Neural cell (in vitro differentiated cells): ENCODE results near the gene TMEM50A. TPM values are rescaled to one million over a fixed set of nuclear protein-coding genes. Genes with fewer than 3 reads are reported as not detected.

Experiments used
- H2AFZ ChIP-seq: fragments of 200-600, 300-800 bp; sonication (generic), shearing (Covaris generic); 2 replicates; pipeline ENCODE4 v1.6.0; 2014; ENCODE audit warnings: low read depth, mild to moderate bottlenecking, antibody characterized with exemption, low read length, moderate library complexity
- H3F3A ChIP-seq: fragments of 200-600 bp; shearing (Covaris generic); 2 replicates; pipeline ENCODE4 v1.6.1; 2016; ENCODE audit warnings: mild to moderate bottlenecking, moderate library complexity, mixed read lengths, antibody characterized with exemption, low read length; ENCODE audit not compliant: insufficient read depth, poor library complexity, severe bottlenecking
- H3K27ac ChIP-seq: fragments of 200-600, 300-800 bp; sonication (generic), shearing (Covaris generic); 2 replicates; pipeline ENCODE4 v1.5.1; 2014; ENCODE audit warnings: mild to moderate bottlenecking, low read length, moderate library complexity
- H3K27me3 ChIP-seq: fragments of 300-800, 200-600 bp; sonication (generic), shearing (Covaris generic); 2 replicates; pipeline ENCODE4 v1.6.0; 2014; ENCODE audit warnings: mild to moderate bottlenecking, low read depth, low read length, moderate library complexity; ENCODE audit not compliant: insufficient read depth
- H3K36me3 ChIP-seq: fragments of 300-800, 200-600 bp; sonication (generic), shearing (Covaris generic); 2 replicates; pipeline ENCODE4 v1.5.1; 2014; ENCODE audit warnings: mild to moderate bottlenecking, antibody characterized with exemption, low read length, moderate library complexity; ENCODE audit not compliant: insufficient read depth
- H3K4me2 ChIP-seq: fragments of 300-800, 200-600 bp; sonication (generic), shearing (Covaris generic); 2 replicates; pipeline ENCODE4 v1.6.0; 2014; ENCODE audit warnings: mild to moderate bottlenecking, low read length
- H3K4me3 ChIP-seq: fragments of 300-800, 200-600 bp; sonication (generic), shearing (Covaris generic); 2 replicates; pipeline ENCODE4 v1.5.1; 2014; ENCODE audit warnings: mild to moderate bottlenecking, low read length, moderate library complexity
- H3K79me2 ChIP-seq: fragments of 200-600 bp; shearing (Covaris generic); replicated peaks from 2 replicates; pipeline ENCODE4 v1.6.0; 2014; ENCODE audit warnings: mild to moderate bottlenecking, low read length, moderate library complexity; ENCODE audit not compliant: insufficient read depth
- H3K9ac ChIP-seq: fragments of 300-800, 200-600 bp; sonication (generic), shearing (Covaris generic); 2 replicates; pipeline ENCODE4 v1.6.1; 2016; ENCODE audit warnings: mild to moderate bottlenecking, low read length, mixed read lengths
- H3K9me2 ChIP-seq: fragments of 200-600 bp; shearing (Covaris generic); 2 replicates; pipeline ENCODE4 v1.6.1; 2016; ENCODE audit warnings: mild to moderate bottlenecking, low read length, mixed read lengths; ENCODE audit not compliant: insufficient read depth
- H3K9me3 ChIP-seq: fragments of 200-600, 300-800 bp; sonication (generic), shearing (Covaris generic); 2 replicates; pipeline ENCODE4 v1.6.1; 2016; ENCODE audit warnings: mild to moderate bottlenecking, mixed run types, low read length, moderate library complexity, mixed read lengths
- H4K20me1 ChIP-seq: fragments of 200-600 bp; shearing (Covaris generic); 2 replicates; pipeline ENCODE4 v1.6.1; 2016; ENCODE audit warnings: mild to moderate bottlenecking, mixed run types; ENCODE audit not compliant: insufficient read depth
- EP300 ChIP-seq: fragments of 450-650 bp; conservative IDR thresholded peaks from 2 replicates; pipeline ENCODE4 v1.6.1; 2014; ENCODE audit warnings: antibody characterized with exemption, mild to moderate bottlenecking, moderate library complexity; ENCODE audit not compliant: poor library complexity, severe bottlenecking
- EZH2 ChIP-seq: fragments of 200-600, 300-800 bp; shearing (Covaris generic), sonication (generic); IDR thresholded peaks from 2 replicates; pipeline ENCODE4 v1.6.1; 2014; ENCODE audit warnings: antibody characterized with exemption, low read length, borderline replicate concordance, mild to moderate bottlenecking; ENCODE audit not compliant: insufficient read depth, poor library complexity, severe bottlenecking
- MXI1 ChIP-seq: fragments of 450-650 bp; conservative IDR thresholded peaks from 2 replicates; pipeline ENCODE4 v1.6.1; 2014; ENCODE audit warnings: antibody characterized with exemption, mild to moderate bottlenecking; ENCODE audit not compliant: poor library complexity, severe bottlenecking
- POLR2AphosphoS5 ChIP-seq: IDR thresholded peaks from 2 replicates; pipeline ENCODE4 v1.6.1; 2012
- RAD21 ChIP-seq: fragments of 450-650 bp; conservative IDR thresholded peaks from 2 replicates; pipeline ENCODE4 v1.6.1; 2014; ENCODE audit warnings: antibody characterized with exemption, mild to moderate bottlenecking, moderate library complexity
- SMC3 ChIP-seq: fragments of 450-650 bp; conservative IDR thresholded peaks from 2 replicates; pipeline ENCODE4 v1.6.1; 2014; ENCODE audit warnings: antibody characterized with exemption, mild to moderate bottlenecking, moderate library complexity; ENCODE audit not compliant: poor library complexity
- TAF1 ChIP-seq: IDR thresholded peaks from 2 replicates; pipeline ENCODE4 v1.6.1; 2012; ENCODE audit warnings: low read depth
- polyA plus RNA-seq: library from polyadenylated mRNA; depleted of rRNA; stranded (reverse); fragments of >200 nt; gene quantifications from 2 replicates; pipeline ENCODE4 v1.2.3, GENCODE V29; 2014
- TF ChIP-seq, protein P1 (sequence below): fragments of 450-650 bp; IDR thresholded peaks from 2 replicates; pipeline ENCODE4 v1.5.1; 2014; ENCODE audit warnings: antibody characterized with exemption, mild to moderate bottlenecking, moderate library complexity; ENCODE audit not compliant: poor library complexity, severe bottlenecking
- TF ChIP-seq, protein P2 (sequence below): IDR thresholded peaks from 2 replicates; pipeline ENCODE4 v1.6.1; 2012; ENCODE audit warnings: borderline replicate concordance

The TMEM50A gene
- polyA plus RNA-seq, 1 donor from 2014 or later: 161 TPM

DNA sequence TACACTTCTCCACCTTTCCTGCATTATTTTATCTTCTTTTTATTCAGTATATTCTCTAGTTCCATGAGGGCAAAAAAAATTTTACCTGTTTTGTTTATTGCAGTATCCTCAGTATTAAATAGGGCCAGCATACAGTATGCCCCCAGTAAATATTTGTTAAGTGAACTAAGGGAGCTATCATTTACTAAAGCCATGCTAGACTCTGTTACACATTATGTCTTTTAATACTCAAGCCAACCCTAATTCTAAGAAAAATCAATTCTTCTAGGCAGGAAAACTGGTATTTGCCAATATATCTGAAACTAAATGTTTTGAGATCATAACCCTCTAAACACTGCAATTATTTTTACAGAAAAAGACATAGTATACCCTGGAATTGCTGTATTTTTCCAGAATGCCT is 18.3 kb downstream of the TMEM50A start:
- Histone ChIP-seq H3K4me2 (no peak overlapping the region), H3F3A (no peaks in the 10 kb centered on the region), H3K79me2 (no peaks in the 10 kb centered on the region), H4K20me1 (no peaks in the 10 kb centered on the region), H3K4me3 (no peak overlapping the region), H3K9me3 (no peaks in the 10 kb centered on the region), H3K9me2 (no peaks in the 10 kb centered on the region), H2AFZ (no peak overlapping the region), H3K36me3 (peaks cover 4% of the 10 kb centered on the region), H3K27me3 (no peaks in the 10 kb centered on the region), H3K9ac (no peak overlapping the region), H3K27ac (no peak overlapping the region)
- TF ChIP-seq EZH2 (no peak), MXI1 (no peak), POLR2AphosphoS5 (no peak), TAF1 (no peak), RAD21 (no peak), SMC3 (no peak), EP300 (no peak)
- TF ChIP-seq, protein P1, sequence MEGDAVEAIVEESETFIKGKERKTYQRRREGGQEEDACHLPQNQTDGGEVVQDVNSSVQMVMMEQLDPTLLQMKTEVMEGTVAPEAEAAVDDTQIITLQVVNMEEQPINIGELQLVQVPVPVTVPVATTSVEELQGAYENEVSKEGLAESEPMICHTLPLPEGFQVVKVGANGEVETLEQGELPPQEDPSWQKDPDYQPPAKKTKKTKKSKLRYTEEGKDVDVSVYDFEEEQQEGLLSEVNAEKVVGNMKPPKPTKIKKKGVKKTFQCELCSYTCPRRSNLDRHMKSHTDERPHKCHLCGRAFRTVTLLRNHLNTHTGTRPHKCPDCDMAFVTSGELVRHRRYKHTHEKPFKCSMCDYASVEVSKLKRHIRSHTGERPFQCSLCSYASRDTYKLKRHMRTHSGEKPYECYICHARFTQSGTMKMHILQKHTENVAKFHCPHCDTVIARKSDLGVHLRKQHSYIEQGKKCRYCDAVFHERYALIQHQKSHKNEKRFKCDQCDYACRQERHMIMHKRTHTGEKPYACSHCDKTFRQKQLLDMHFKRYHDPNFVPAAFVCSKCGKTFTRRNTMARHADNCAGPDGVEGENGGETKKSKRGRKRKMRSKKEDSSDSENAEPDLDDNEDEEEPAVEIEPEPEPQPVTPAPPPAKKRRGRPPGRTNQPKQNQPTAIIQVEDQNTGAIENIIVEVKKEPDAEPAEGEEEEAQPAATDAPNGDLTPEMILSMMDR: no peak
- TF ChIP-seq, protein P2, sequence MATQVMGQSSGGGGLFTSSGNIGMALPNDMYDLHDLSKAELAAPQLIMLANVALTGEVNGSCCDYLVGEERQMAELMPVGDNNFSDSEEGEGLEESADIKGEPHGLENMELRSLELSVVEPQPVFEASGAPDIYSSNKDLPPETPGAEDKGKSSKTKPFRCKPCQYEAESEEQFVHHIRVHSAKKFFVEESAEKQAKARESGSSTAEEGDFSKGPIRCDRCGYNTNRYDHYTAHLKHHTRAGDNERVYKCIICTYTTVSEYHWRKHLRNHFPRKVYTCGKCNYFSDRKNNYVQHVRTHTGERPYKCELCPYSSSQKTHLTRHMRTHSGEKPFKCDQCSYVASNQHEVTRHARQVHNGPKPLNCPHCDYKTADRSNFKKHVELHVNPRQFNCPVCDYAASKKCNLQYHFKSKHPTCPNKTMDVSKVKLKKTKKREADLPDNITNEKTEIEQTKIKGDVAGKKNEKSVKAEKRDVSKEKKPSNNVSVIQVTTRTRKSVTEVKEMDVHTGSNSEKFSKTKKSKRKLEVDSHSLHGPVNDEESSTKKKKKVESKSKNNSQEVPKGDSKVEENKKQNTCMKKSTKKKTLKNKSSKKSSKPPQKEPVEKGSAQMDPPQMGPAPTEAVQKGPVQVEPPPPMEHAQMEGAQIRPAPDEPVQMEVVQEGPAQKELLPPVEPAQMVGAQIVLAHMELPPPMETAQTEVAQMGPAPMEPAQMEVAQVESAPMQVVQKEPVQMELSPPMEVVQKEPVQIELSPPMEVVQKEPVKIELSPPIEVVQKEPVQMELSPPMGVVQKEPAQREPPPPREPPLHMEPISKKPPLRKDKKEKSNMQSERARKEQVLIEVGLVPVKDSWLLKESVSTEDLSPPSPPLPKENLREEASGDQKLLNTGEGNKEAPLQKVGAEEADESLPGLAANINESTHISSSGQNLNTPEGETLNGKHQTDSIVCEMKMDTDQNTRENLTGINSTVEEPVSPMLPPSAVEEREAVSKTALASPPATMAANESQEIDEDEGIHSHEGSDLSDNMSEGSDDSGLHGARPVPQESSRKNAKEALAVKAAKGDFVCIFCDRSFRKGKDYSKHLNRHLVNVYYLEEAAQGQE: no peak

DNA sequence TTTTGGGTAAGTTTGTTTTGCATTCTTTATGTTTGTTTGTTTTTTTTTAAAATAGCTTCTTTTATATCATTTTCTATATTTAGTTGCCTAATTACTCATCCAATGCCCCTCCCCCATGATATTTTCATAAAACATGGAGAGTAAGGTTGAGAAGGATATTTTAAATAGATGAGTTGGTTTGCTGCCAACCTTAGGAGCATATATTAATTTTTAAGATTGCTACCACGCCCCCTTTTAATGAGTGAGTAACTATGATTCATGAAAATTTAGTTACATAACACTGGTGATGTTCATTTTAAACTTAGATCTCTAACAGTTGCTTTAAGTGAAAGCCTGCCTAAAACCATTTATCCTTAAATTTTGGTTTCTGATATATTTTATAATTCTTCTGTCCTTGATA is 18.7 kb downstream of the TMEM50A start:
- no peak overlapping the region for H3K27ac ChIP-seq
- H3K9me2 ChIP-seq: no peaks in the 10 kb centered on the region
- no peaks in the 10 kb centered on the region for H3K79me2 ChIP-seq
- TF ChIP-seq POLR2AphosphoS5: no peak
- no peak for TF ChIP-seq MXI1
- TF ChIP-seq, protein P2: no peak
- TF ChIP-seq TAF1: no peak
- TF ChIP-seq EP300: no peak
- TF ChIP-seq, protein P1: no peak
- no peak for TF ChIP-seq RAD21
- TF ChIP-seq EZH2: no peak
- no peak for TF ChIP-seq SMC3
- H2AFZ ChIP-seq: no peak overlapping the region
- H4K20me1 ChIP-seq: no peaks in the 10 kb centered on the region
- peaks cover 8% of the 10 kb centered on the region for H3K36me3 ChIP-seq
- H3K27me3 ChIP-seq: no peaks in the 10 kb centered on the region
- H3F3A ChIP-seq: no peaks in the 10 kb centered on the region
- no peak overlapping the region for H3K4me2 ChIP-seq
- H3K4me3 ChIP-seq: no peak overlapping the region
- H3K9me3 ChIP-seq: no peaks in the 10 kb centered on the region
- no peak overlapping the region for H3K9ac ChIP-seq
